ENCODE results near the gene TOMM34. TPM values are rescaled to one million over a fixed set of nuclear protein-coding genes. Genes with fewer than 3 reads are reported as not detected.

The TOMM34 gene
- total and polyA plus RNA-seq, 2 of the 13 experiments (the other 11 are each of a cell fraction or from before 2014, with no cell fraction given): 36.2 to 52.0 TPM

GRCh38 chr20:44966030-44966961, 6.1 kb upstream of the TOMM34 start, which contains the start of gene STK4 (continued):
- TF ChIP-seq MAFK (conservative IDR thresholded peaks at IDR 0.05 in 1 of 2, IDR thresholded peaks at IDR 0.05 in 1 of 2; ENCODE audit: low read length in 2 of 2) (0 out of 4 replicates have a peak, but pooled peaks of 1 of the 2 experiments have one; percentile 0), ZBTB1 (CRISPR knock-in tag; IDR thresholded peaks at IDR 0.05; ENCODE audit: borderline replicate concordance) (no peak), ZHX2 (IDR thresholded peaks at IDR 0.05; ENCODE audit: low read depth) (peak; percentile 77; the same call in 1 of the 2 replicates), ZHX2 (CRISPR knock-in tag; IDR thresholded peaks at IDR 0.05; ENCODE audit: borderline replicate concordance) (0 out of 2 replicates have a peak, but pooled peaks have one; percentile 37), MLXIP (CRISPR knock-in tag; IDR thresholded peaks at IDR 0.05; ENCODE audit: borderline replicate concordance) (peak; percentile 99), ZNF224 (CRISPR knock-in tag; IDR thresholded peaks at IDR 0.05) (peak; percentile 97), ZFAT (CRISPR knock-in tag; conservative IDR thresholded peaks at IDR 0.05) (peak; percentile 87), ZSCAN29 (CRISPR knock-in tag; conservative IDR thresholded peaks at IDR 0.05) (peak; percentile 86; the same call in 1 of the 2 replicates), ZBTB43 (CRISPR knock-in tag; conservative IDR thresholded peaks at IDR 0.05) (peak; percentile 82), TBP (CRISPR knock-in tag; IDR thresholded peaks at IDR 0.05) (no peak), MIXL1 (CRISPR knock-in tag; IDR thresholded peaks at IDR 0.05) (peak; percentile 67; the same call in 1 of the 2 replicates), KAT2B (IDR thresholded peaks at IDR 0.05; ENCODE audit: borderline replicate concordance, low read depth, low read length) (no peak), MYPOP (CRISPR knock-in tag; IDR thresholded peaks at IDR 0.05) (peak; percentile 98), ZNF101 (CRISPR knock-in tag; IDR thresholded peaks at IDR 0.05; ENCODE audit: borderline replicate concordance, low read depth) (no peak)
